Measurements from ENCODE around the gene TMEM183A.

DNA sequence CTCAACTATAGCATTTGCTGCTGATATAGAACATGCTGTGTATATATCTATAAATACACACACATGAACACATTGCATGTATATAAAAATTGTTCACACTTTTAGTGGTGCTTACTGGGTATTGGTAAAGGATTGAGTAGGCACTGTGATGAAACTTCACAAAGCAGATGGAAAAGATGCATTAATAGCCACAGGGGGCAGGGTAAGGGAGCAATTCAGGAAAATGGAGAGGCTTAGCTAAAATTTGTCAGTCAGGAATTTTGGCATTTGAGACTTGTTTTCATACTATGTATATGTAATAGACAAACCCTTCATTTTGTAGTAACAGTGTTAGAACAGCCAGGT lies 18.5 kb downstream of the TMEM183A start:
- TF ChIP-seq FOS (IDR thresholded peaks at IDR 0.05; ENCODE audit: low read depth, low read length) (no peak), NFE2L2 (IDR thresholded peaks at IDR 0.05; ENCODE audit: low read depth, low read length) (no peak)
- TF ChIP-seq, protein P1, sequence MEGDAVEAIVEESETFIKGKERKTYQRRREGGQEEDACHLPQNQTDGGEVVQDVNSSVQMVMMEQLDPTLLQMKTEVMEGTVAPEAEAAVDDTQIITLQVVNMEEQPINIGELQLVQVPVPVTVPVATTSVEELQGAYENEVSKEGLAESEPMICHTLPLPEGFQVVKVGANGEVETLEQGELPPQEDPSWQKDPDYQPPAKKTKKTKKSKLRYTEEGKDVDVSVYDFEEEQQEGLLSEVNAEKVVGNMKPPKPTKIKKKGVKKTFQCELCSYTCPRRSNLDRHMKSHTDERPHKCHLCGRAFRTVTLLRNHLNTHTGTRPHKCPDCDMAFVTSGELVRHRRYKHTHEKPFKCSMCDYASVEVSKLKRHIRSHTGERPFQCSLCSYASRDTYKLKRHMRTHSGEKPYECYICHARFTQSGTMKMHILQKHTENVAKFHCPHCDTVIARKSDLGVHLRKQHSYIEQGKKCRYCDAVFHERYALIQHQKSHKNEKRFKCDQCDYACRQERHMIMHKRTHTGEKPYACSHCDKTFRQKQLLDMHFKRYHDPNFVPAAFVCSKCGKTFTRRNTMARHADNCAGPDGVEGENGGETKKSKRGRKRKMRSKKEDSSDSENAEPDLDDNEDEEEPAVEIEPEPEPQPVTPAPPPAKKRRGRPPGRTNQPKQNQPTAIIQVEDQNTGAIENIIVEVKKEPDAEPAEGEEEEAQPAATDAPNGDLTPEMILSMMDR (conservative IDR thresholded peaks at IDR 0.05; ENCODE audit: low read depth, low read length): no peak
